Inflammatory macrophage treated with lipopolysaccharide for 4 hours (primary cell): ENCODE measurements around the gene KDELR1.
A peak's percentile ranks its signal among the peaks of the same experiment; 100 is the strongest.

Source experiments
- DNase-seq: peaks from one replicate; pipeline ENCODE4 v3.0.0-alpha.2; 2020

Gene KDELR1

DNA sequence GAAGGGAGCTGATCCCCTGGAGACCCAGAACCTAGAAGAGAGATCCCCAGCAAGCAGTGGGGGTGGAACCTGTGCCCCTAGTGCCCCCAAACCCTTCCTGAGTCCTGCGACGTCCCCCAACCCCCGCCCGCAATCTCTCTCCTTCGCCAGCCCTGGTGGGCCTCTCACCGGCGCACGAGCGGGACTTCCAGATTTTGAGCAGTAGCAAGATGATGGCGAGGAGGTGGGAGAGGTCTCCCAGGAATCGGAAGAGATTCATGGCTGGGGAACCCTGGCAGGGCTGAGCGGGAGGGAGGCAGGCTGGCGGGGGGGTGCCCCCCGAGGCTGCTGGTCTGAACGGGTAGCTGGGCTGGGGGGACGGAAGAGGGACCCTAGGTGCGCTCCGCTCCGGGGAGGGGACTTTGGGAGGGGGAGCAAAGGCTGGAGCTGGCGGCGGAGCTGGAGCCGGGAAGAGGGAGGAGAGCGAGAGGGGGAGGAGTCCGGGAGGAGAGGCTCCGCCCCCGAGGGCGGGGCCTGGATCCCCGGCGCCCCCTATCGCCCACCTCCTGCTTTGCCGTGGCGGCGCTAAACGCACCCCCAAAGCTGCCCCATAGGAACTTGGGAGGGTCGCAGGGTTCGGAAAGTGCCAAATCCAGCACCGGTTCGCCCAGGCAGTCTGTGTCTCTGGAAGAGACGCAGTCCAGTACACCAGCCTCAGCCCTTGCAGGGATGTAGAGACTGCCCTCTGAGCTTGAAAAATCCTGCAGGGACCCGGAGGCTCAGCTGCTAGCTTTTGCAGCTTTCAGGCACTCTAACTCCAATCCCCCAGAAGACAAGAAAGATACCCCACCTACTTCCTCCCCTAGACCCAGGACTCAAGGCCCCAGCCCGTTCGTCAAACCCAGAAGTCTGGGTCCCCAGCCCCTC, at the start of gene KDELR1:
TSS of gene KDELR1 (minus strand) at position 452 of the 906 bp plus-strand sequence. CDS start at position 259, 193 bp downstream.
- DNase-seq = peak; percentile 70

DNA sequence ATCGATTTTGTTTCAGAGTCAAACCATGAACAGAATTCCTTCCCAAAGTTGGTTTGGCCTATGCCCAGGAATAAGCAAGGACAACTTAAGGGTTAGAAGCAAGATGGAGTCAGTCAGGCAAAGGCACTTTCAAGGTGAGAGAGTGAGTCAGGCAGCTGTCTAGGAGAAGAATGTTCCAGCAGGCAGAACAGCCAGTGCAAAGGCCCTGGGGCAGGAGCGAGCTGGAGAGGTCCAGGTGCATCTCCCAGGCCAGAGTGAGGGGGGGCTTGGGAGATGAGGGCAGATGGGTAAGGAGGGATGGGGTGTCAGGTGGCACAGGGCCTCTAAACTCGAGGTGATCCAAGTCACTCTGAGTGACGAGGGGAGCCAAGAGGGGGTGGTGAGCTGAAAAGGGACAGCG, 45.2 kb upstream of the KDELR1 start:
- DNase-seq = no peak

DNA sequence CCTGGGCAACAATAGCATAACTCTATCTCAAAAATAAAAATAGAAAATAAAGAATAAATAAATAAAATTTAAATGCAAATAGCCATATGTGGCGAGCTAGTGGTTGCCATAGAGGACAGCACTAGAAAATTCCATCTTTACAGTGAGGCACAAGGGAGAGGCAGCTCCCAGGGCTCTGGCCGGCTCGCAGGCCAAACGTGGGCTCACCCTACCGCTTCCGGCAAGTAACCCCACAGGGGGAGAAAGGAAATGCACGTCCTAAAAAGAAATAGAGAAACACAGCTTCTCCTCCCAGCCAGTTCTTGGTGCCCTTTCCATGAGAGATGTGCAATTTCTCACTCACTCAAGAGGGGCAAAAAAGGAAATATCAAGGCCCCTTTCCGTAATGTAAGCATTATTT, 42.0 kb upstream of the KDELR1 start:
- DNase-seq = peak; percentile 18

DNA sequence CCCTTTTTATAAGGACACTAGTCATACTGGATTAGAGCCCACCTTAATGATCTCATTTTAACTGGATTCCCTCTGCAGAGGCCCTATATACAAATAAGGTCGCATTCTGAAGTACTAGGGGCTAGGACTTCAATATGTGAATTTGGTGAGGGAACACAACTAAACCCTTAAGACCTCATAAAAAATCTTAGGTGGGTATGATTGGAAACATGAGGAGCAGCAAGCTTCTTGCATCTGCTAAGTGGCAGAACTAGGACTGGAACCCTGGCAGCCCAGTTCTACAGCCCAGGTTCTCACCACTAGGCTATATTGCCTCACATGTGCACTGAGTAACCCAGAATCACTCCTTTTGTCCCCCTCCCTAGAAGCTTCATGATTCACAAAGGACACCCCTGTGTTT, 37.3 kb upstream of the KDELR1 start:
- DNase-seq = no peak

DNA sequence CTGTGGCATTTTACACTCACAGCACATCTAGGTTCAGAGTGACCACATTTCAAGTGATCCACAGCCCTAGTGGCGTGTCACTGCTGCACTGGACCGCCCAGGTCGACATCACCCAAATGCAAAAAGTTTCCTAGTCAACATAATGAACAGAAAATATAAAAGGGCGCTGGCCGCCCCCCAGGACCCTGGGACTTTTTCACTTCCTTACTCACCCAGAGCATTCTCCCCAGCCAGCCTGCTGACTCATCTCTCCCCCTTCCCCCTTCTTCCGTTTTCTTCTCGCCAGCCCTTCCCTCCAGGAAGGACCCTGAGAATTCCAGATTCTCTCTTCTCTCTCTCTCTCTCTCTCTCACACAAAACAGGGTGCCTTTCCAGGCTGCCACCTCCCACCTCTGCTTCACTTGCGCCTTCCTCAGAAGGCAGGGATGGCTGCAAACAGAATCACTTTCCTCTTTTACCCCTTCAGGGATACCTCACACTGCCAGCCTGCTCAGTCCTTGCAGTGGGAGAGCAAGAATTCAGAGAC, 33.4 kb upstream of the KDELR1 start:
- DNase-seq = peak; percentile 58

DNA sequence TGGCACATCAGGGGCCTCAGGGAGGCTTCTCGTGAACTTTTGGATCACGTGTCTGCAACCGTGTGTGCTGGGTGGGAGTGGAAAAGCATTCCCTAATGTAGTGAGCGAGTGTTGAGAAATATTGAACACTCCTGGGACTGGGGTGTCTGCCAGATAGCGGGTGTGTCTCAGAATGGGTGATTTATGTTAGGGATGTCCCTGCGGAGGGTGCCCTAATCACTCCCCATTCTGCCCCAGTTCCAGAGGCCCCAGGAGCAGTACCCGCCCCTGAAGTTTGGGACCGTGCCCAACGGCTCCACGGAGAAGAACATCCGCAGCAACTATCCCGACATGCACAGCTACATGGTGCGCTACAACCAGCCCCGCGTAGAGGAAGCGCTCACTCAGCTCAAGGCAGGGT, 30.2 kb upstream of the KDELR1 start:
- DNase-seq = no peak

DNA sequence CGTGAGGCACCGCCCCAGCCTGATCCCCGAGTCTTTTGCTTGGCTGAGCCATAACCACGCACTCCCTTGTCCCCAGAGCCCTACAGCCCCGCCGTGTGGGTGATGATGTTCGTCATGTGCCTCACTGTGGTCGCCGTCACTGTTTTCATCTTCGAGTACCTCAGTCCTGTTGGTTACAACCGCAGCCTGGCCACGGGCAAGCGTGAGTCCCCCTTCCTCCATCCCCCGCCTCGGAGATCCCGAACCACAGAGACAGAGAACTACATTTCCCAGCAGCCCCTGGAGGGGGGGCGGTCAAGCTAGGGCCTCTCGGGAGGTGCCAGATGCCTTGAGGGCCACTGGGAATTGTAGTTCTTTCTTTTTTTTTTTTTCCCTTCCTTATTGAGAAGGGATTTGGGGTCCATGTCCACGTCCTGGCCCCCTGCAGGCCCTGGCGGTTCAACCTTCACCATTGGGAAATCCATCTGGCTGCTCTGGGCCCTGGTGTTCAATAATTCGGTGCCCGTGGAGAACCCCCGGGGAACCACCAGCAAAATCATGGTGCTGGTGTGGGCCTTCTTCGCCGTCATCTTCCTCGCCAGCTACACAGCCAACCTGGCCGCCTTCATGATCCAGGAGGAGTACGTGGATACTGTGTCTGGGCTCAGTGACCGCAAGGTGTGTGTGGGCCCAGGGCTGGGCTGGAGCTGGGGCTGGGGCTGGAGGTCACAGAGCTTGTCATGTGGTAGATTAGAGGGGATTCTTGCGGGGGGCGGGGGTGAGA, 28.0 kb upstream of the KDELR1 start:
- DNase-seq = peak; percentile 59

DNA sequence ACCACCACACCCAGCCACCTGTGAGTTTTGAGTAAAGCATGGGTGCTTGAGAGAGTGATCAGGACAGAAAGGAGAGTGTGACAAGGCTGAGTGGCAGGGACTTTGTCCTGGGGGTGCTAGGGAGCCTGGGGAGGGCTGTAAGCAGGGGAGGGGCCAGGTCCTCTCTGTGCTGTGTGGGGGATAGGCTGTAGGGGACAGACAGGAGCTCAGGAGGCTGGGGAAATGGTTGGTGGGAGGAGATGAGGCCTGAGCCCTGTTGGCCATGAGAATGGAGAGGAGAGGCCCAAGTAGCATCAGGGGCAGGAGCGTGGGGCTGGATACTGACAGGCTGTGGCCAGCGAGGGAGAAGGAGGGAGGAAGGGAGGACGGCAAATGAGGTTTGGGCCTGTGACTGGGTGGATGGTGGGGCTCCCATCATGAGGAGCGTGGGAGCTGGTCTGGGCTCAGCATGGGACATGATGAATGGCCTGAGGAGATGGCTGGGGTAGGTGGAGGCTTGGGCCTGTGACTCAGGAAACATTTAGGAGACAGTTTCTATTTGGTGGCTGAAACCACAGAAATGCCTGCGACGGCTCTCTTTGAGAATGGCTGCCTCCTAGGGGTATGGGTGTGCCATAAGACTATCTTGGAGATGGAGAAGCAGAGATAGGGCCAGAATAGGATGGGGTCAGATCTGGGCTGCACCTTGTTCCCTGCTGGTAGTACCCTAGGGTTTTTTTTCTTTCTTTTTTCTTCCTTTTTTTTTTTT, 27.1 kb upstream of the KDELR1 start:
- peak; percentile 34 for DNase-seq

DNA sequence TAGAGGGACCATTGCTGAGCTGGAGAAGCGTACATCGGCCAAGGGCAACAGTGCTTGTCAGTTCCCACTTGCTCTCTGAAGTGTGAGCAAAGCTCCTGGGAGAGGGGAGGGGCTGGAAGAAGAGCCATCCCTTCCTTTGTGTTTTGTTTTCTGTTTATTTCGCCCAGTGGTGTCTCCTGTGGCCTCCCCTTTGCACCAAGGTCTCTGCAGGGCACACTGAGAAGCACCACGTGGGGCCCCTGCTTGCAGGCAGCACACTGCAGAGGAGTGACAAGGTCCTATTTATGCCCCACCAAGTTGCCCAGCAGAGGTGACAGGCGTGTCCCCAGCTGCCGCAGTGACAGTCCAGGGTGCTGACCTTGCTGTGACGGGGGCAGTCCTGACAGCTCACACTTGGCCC, 26.1 kb upstream of the KDELR1 start:
- DNase-seq = no peak

DNA sequence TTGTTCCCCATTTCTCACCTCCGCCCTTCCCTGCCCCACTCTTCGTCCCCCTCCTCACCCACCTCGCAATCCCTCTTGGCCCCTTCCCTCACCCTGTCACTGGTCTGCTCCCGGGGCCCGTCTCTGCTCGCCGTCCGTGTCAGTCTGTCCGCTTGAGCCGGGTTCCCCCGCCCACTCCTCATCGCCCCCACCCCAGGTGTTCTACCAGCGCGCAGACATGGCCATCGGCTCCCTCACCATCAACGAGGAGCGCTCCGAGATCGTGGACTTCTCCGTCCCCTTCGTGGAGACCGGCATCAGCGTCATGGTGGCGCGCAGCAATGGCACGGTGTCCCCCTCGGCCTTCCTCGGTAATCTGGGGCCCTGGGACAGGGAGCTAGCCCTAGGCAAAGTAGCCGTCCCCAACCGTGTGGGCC, 24.5 kb upstream of the KDELR1 start:
- DNase-seq = no peak

DNA sequence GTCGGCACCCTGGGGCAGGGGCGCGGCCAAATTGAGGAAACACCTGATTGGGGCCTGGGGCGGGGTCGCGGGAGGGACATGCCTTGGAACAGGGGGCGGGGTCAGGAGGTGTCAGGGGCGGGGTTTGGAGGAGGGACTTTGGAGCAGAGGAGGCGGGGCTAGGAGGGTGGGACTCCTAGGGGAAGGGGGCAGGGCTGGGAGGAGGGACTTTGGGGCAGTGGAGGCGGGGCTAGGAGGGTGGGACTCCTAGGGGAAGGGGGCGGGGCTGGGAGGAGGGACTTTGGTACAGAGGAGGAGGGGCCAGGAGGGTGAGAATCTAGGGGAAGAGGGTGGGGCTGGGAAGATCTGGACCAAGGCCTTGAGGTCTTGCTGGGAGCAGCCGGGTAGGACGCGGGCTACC, 24.0 kb upstream of the KDELR1 start:
- DNase-seq = peak; percentile 87

DNA sequence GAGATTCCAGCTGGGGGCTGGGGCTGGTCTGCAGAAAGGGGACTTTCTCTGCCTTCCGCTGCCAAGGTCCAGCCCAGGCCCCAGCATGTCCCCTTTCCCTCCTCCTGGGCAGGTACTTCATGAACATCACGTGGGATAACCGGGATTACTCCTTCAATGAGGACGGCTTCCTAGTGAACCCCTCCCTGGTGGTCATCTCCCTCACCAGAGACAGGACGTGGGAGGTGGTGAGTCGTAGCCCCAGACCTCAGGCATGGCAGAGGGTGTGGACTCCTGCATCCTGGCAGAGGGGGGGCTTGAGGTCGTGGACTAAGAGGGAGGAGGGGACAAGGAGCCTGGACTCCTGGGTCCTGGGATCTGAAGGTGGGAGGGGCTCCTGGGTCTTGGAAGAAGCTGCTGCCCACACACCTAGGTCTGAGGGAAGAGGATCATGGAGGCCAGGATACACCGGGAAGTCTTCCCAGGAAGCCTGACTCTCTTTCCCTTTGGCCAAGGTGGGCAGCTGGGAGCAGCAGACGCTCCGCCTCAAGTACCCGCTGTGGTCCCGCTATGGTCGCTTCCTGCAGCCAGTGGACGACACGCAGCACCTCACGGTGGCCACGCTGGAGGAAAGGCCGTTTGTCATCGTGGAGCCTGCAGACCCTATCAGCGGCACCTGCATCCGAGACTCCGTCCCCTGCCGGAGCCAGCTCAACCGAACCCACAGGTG, 22.7 kb upstream of the KDELR1 start:
- no peak for DNase-seq

DNA sequence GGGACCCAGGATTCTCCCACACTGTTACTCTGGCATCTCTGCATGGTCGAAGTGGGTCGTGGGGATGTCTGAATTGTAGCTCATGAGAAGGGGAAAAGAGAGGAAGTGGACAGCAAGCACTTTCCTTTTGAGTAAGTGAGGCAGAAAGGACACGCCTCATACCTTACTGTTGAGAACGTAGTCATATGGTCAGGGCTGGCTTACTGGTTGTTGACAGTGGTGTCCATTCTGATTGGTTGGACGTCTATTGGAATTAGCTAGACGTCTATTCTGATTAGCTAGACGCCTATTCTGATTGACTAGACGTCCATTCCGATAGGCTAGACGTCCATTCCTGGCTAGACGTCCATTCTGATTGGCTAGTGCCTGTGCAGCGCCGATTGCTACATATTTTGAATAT, 14.5 kb upstream of the KDELR1 start:
- peak; percentile 52 for DNase-seq

DNA sequence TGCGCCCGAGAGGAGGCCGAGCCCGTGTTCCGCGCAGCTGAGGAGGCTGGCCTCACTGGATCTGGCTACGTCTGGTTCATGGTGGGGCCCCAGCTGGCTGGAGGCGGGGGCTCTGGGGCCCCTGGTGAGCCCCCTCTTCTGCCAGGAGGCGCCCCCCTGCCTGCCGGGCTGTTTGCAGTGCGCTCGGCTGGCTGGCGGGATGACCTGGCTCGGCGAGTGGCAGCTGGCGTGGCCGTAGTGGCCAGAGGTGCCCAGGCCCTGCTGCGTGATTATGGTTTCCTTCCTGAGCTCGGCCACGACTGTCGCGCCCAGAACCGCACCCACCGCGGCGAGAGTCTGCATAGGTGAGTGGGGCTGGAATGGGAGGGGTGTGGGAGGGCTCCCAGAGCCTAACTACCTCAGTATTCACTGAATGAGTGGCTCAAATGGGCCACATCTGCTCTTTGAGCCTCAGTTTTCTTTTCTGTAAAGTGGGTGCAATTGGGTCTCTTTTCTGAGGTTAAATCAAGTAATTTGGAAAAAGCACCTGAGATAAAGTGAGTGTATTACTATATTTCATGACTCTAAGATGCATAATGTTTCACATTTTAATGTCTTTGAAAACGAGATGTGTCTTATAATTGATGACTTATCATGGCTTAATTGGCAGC, 13.8 kb upstream of the KDELR1 start:
- DNase-seq = no peak

DNA sequence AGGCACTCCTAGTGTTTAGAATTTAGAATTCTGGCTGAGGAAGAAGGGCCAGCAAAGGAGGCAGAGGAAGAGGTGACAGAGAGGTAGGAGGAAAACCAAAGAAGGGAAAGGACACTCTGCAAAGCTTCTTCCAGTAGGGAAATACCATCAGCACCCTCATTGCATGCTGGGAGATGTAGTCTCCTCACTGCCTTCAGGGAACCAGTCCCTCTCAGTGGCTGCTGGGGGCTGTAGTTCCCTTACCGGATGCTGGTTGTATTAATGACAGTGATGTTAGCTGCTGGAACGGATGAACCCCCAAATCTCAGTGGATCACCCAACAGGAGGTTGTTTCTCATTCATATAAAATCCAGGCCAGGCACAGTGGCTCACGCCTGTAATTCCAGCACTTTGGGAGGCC, 12.3 kb upstream of the KDELR1 start:
- peak; percentile 65 for DNase-seq

DNA sequence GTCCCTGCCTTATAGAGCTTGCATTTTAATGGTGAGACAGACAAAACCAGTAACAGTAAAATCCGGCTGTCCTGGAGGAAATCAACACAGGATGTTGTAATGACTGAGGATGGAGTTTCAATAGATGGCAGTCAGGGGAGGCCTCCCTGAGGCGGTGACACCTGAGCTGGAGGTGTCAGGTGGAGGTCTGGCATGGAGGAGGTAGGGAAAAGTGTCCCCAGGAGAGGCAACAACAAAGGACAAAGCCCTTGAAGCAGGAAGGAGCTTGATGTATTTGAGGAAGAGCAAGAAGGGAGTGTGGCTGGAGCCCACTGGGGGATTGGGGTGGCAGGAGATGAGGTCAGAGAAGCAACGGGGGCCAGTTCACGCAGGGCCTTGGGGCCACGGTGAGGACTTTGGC, 9.9 kb upstream of the KDELR1 start:
- no peak for DNase-seq

DNA sequence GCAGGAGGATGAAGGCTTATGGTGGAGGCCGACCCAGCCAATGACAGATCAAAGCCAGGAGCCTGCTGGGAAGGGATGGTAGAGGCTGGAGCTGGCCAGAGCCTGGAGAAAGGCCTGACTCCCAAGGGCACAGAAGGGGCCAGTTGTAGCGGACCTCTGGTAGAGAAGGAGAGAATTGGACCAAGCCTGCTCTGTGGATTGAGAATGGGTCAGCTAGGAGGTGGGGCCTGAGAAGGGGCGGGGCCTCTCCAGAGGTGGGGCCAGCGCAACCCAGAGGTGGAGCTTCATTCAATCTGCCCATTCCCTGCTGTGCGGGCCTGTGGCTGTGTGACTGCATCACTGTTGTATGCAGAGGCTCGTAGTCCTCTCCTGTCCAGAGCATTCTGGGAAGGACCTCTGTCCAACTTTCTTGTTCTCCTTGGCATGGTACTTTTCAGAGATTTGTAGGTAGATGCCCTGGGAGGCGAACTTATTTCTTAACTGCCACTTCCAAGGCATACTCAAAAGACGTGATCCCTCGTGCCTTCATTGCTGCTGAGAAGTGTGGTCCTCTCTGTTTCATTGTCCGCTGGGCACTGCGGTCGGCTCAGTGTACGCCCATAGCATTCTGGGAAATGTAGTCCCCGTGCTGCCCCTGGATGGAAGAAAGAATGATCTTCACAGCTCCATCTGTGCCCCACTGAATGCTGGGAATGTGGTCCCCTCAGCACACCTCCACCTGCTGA, 8.8 kb upstream of the KDELR1 start:
- DNase-seq = peak; percentile 22

DNA sequence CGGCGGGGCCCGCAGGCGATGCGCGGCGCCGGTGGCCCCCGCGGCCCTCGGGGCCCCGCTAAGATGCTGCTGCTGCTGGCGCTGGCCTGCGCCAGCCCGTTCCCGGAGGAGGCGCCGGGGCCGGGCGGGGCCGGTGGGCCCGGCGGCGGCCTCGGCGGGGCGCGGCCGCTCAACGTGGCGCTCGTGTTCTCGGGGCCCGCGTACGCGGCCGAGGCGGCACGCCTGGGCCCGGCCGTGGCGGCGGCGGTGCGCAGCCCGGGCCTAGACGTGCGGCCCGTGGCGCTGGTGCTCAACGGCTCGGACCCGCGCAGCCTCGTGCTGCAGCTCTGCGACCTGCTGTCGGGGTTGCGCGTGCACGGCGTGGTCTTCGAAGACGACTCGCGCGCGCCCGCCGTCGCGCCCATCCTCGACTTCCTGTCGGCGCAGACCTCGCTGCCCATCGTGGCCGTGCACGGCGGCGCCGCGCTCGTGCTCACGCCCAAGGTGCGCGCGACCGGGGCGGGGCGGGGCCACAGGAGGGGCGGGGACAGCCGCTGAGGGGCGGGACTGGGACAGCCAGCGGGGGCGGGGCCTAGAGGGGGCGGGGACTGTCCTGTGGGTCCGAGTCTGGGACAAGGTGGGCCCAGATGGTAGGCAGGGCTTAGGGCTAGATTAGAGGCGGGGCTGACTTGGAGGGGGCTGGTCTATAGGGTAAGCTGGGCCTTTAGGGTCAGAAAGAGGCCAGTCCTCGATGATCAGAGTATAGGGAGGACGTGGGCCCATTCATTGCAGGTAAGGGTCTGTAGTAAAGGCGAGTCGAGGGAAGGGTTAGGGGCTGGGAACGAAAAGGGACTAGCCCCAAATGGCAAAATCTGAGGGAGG, 7.3 kb upstream of the KDELR1 start:
- DNase-seq = peak; percentile 80

DNA sequence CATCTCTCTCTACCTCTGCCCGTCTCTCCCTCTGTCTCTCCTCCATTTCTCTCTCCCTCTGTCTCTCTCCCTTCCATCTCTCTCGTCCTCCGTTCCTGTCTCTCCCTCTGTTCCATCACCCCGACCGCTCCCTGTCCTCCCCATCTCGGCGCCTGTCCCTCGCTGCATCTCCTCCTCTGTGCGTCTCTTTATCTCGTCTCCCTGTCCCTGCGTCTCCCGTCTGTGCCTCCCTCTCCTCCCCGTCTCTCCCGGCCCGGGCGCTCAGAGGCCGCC, 6.7 kb upstream of the KDELR1 start:
- DNase-seq = no peak
